KBM-7 (cell line): Measurements from ENCODE around the gene INHBB.

Experiments used
- DNase-seq: peaks from one replicate; pipeline ENCODE4 v3.0.0-alpha.2; 2015
- in situ Hi-C: fragments of 300-500 bp; cut with MboI; formaldehyde crosslinking; loops from 2 replicates; pipeline ENCODE4 v1.14.3; 2020; ENCODE audit warnings: low sequenced_read_pairs, low pct_unique_long_range_greater_than_20kb, mixed read lengths

INHBB gene

DNA sequence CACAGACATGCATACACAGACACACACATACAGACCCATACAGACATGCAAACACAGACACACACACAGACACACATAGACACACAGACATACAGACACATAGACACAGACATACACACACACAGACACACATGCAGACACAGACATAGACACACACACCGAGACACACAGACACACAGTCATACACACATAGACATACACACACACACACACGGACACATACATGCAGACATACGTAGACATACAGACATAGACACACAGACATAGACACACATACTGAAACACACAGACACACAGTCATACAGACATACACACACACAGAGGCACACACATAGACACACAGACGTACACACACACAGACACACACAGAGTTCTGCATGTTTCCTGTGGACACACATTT, 26.9 kb downstream of the INHBB start:
- in situ Hi-C loops: no loop called here

DNA sequence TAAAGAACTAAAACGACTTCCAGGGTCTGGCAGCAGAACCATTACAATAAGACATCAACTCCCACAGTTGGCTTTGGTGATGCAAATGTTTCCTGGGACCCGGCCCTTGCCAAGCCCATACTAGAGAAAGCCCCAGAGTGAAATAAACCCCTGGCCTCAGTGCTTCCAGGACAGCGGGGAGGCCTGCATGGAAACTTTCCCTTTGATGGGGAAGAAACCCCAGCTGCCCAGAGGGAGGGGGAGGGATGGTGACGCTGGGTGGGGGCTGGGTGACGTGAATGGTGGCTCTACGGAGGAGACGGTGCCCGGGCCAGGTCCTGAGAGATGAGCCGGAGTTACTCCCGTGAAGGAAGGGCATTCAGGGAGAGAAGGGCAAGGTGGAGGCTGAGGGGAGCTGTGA, 27.5 kb downstream of the INHBB start:
- in situ Hi-C loops: no loop called here
- no peak for DNase-seq

More for the DNA sequence above, 26.9 kb downstream of the INHBB start:
- no peak for DNase-seq

DNA sequence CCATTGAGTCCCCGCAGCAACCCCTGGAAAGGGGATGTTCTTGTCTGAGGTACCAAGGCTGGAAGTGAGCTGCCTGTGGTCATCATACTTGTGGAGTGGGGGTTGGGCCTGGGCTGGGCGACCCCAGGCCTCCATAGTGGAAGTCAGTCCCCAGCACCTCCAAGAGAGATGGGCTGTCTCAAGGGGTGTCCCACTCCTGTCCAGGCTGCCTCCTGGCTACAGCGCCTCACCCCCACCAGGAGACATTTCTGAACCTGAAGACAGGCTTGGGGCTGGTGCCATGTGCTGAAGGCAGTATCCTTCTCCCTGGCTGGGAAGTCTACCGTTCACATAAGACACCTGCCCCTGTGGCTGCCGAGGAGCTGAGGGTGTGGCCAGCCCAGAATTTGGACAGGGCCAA, 28.9 kb downstream of the INHBB start:
- in situ Hi-C loops: no loop called here
- no peak for DNase-seq

- no peak for DNase-seq
- in situ Hi-C loops: no loop called here
Measured at GRCh38 chr2:120375251-120376020, 29.5 kb downstream of the INHBB start.

- DNase-seq: no peak
- in situ Hi-C loops: no loop called here
Measured at GRCh38 chr2:120376101-120376500, 30.2 kb downstream of the INHBB start.

DNA sequence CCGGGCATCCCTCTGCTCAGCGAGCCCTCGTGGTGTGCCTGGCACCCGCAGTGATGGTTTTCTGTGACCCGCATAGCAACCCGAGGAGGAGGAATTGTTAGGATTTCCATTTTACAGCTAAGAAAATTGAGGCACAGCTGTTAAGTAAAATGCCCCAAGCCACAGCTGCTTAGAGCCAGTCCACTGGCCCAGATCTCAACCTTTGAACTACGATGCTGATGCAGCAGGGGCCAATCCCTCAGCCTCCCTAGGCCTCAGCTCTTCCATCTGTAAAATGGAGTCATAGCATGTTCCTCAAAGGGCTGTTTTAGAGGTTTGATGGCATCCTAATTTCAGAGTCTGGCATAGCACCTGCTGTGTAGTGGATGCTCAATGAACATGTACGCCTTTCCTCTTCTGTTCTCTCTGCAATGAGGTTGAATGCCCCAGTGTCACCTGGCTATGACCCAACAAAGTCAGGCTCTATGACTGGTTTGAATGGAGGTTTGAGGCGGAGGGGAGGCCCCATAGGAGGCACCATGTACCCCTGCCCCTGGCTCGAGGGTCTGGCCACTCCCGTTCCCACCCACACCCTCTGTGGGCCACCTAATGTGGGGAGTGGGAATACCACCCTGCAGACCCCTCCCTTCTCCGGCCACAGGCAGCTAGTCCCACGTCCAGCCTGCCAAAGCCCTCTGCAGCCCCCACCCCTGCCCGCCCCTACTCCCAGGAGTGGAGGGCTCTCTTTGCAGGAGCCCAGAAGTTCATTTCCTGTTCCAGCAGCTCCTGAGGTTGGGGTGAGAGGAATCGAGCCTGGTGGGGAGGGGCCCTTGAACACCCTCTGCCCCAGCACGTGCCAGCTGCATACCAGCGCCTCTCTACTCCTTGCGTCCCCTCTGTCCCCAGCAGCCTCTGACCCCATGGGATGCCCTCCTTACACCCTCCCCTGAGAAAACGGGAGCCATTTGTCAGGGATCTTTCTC, 31.0 kb downstream of the INHBB start:
- in situ Hi-C loops: no loop called here
- DNase-seq: no peak

DNA sequence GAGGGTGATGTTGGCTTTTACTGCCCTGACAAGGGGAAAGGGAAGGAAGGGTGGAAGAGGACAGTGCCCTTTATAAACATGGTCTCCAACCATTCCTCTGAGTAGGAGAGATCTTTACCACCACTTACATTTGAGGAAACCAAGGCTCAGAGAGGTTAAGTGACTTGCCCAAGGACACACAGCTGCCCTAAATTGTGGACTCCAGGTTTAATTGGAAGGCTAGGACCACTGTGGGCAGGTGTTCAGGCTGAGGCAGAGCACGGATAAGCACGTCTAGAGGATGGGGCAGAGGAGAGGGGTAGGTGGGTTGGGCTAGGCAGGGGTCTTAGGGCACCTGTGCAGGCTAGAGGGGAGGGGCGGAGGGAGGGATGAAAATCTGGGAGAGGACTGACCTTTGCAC, 32.7 kb downstream of the INHBB start:
- DNase-seq: no peak
- in situ Hi-C loops: no loop called here

DNA sequence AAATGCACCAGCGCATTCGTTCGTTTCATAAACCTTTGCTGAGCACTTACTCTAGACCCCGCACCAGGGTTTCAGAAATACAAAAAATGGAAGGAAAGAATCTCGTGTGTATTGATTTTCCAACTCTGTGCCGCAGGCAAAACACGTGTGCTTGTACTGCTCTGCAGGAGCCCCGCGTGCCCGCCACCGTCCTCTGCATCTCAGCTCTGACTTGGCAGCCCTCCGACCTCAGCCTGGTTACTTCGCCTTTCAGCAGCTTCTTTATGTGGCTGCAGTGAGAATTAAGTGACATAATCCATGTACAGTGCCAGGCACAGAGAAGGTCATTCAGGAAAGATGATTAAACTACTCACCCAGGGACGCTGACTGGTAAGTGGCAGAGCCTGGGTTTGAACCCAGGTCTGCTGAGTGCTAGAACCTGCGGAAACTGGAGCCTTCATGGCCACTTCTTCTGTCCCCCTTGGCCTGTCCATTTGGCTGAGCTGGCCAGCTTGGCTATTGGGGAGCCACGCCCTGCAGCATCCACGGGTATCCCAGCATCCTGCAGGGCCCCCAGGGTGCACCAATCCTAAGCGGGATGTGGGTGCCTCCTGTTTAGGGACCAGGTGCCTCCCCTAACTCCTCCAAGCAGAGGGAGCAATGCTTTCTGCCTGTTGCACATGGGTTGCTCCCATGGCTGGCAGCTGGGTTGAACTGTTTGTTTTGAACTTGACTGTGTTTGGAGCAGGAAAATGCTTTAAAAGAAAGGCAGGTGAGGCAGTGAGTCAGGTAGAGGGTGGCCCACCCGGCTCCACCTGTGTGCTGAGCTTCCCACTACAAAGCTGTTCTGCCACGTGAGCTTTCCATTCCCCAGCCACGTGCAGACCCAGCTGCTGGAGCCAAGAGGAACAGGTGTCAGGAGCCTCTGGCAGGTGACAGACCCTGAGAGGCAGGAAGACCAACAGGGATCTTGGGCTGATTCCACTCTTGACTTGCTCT, 34.3 kb downstream of the INHBB start:
- DNase-seq: no peak
- in situ Hi-C loops: no loop called here

- no peak for DNase-seq
- in situ Hi-C loops: no loop called here
Measured at GRCh38 chr2:120381192-120381591, 35.3 kb downstream of the INHBB start.

GRCh38 chr2:120381661-120382060, 35.7 kb downstream of the INHBB start:
- no peak for DNase-seq
- in situ Hi-C loops: no loop called here

DNA sequence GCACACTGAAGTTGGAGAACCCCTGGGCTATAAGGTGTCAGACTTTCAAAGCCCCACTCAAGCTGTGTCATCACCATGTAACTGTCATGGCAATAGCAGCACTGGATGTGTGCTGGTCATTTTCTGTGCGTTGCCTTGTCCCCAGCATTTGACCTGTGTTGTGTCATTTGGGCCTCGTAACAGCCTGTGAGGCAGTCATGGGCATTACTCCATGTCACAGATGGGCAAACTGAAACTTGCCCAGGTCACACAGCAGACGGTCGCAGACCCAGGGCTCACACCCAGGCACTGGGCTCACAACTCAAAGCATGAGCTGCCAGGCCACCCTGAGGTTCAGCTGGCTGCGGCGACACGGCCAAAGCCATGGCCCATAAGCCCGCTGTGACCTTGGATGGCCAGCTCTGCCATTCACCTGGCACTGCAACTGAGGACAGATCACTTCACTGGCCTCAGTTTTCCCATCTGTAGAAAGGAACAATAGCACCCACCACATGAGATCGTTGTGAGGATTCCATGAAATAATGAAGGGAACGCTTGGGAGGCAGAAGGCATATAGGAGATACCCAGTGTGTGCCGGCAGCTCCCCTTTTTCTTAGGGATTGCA, 36.7 kb downstream of the INHBB start:
- in situ Hi-C loops: no loop called here
- DNase-seq: no peak

DNA sequence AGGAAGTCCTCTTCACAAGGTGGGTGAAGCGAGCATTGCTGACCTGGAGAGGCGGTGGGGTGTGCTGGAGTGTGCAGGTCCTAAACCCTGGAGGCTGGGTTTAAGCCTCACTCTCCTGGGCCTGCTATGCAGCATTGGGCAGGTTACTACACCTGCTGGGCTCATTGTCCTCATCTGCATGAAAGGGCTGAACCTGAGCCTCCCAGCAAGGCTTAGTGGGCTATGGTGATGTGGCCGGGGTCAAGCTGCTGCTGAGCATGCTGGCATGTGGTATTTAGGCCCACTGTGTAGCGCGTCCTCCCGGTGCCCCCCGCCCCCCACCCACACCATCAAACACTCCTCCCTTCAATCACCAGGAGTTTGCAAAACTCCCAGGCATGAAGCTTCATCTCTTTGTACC, 37.3 kb downstream of the INHBB start:
- no peak for DNase-seq
- in situ Hi-C loops: no loop called here

GRCh38 chr2:120383631-120384340, 37.9 kb downstream of the INHBB start:
- in situ Hi-C loops: no loop called here
- no peak for DNase-seq

GRCh38 chr2:120384486-120385354, 38.8 kb downstream of the INHBB start:
- DNase-seq: no peak
- in situ Hi-C loops: no loop called here

DNA sequence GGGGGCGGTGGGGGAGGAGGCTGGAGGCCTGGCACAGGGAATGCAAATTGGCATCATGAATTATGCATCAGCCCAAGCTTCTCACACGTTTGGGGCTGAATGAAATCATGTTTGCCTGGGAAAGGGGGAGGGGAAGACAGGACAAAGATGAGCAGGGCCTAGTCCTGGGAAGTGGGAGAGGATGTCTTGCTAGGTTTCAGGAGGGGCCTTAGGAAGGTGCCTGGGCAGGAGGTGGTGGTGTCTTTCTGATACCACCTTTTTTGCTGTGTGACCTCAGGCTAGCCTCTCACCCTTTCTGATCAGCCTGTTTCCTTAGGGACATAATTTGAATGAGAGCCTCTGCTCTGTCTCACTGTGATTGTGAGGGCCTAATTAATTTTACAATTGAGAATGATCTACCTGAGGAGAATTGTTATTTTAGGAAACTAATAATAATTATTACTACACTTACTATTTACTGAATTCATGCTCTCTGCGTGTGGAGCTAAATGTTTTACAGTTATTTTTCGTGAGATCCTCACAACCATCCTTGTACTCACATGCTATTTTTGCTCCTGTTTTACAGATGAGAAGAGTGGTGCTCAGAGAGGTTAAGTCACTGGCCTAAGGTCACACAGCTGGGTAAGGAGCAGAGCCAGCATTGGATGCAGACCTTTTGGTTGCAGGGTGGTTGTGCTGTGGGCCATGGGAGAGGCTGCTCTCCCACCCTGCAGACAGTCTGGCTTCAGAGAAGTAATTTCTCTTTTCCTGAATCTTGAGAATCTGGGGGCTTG, 39.6 kb downstream of the INHBB start:
- in situ Hi-C loops: no loop called here
- no peak for DNase-seq

DNA sequence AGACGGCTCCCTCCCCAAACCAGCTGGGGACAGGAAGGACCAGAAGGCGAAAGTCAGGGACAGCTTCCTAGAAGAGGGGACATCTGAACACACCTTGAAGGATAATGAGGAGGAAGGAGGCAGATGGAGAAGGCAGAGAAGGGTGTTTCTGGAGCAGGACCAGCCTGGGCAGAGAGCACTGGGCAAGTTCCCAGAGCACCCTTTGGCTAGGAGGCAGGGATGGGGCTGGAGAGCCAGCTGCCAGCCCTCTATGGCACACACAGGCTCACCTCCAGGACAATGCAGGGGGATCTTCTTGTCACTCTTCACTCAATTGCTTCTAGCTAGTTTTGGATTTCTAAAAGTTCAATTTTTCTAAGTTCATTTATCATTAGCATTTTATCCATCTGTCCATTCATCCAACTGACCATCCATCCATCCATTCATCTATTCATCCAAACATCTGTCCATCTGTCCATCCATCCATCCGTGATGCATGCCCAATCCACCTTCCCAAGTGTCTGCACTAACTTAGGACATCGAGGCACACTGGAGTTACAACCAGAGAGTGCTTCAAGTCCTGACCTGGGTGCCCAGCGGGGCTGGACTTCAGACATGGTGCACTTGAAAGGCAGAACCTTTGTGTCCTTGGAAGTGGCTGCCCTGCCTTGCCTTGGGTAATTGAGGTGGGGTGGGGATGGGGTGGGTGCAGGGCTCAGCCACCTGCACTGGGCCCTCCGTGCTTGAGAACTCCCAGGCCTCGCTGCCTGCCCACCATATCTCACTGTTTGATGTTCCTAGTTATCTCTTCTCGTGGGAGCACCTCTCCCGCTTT, 42.5 kb downstream of the INHBB start:
- DNase-seq: no peak
- in situ Hi-C loops: no loop called here
